Trophoblast cell (in vitro differentiated cells and primary cell): Measurements from ENCODE around the gene TBXAS1.
A peak's percentile ranks its signal among the peaks of the same experiment; 100 is the strongest.

Experiments used
- DNase-seq, 2 donors: peaks; one replicate each; pipeline ENCODE4 v3.0.0-alpha.2; 2016
- H2AFZ ChIP-seq: 2 replicates; pipeline ENCODE4 v1.6.1; 2013; ENCODE audit warnings: low read length, moderate library complexity, mild to moderate bottlenecking; ENCODE audit not compliant: insufficient read depth, poor library complexity
- H2AK5ac ChIP-seq: 2 replicates; pipeline ENCODE4 v1.6.1; 2013; ENCODE audit warnings: mild to moderate bottlenecking, low read length
- H2BK120ac ChIP-seq: 2 replicates; pipeline ENCODE4 v1.6.1; 2013; ENCODE audit warnings: low read length, mild to moderate bottlenecking, moderate library complexity; ENCODE audit not compliant: insufficient read depth, poor library complexity
- H2BK12ac ChIP-seq: 2 replicates; pipeline ENCODE4 v1.6.1; 2013; ENCODE audit warnings: mild to moderate bottlenecking, low read length, moderate library complexity
- H2BK5ac ChIP-seq: 2 replicates; pipeline ENCODE4 v1.6.1; 2013; ENCODE audit warnings: low read length, low read depth, moderate library complexity, mild to moderate bottlenecking; ENCODE audit not compliant: poor library complexity
- H3K14ac ChIP-seq: 2 replicates; pipeline ENCODE4 v1.6.1; 2013; ENCODE audit warnings: mild to moderate bottlenecking, low read length
- H3K18ac ChIP-seq: 2 replicates; pipeline ENCODE4 v1.6.1; 2013; ENCODE audit warnings: mild to moderate bottlenecking, low read length
- H3K23ac ChIP-seq: 2 replicates; pipeline ENCODE4 v1.6.1; 2013; ENCODE audit warnings: low read length
- H3K27ac ChIP-seq: 2 replicates; pipeline ENCODE4 v1.5.1; 2013; ENCODE audit warnings: low read depth, mild to moderate bottlenecking, inconsistent platforms, low read length, moderate library complexity
- H3K27me3 ChIP-seq: 2 replicates; pipeline ENCODE4 v1.6.1; 2013; ENCODE audit warnings: inconsistent platforms, mild to moderate bottlenecking, low read length, moderate library complexity; ENCODE audit not compliant: insufficient read depth
- H3K36me3 ChIP-seq, 2 experiments: 1 replicate in 1 of 2; 2 replicates in 1 of 2; pipeline ENCODE4 v1.6.1; 2013; ENCODE audit warnings: low read length in 2 of 2, mild to moderate bottlenecking in 2 of 2, moderate library complexity in 1 of 2; ENCODE audit not compliant: insufficient read depth in 2 of 2, control insufficient read depth in 1 of 2
- H3K4ac ChIP-seq: 2 replicates; pipeline ENCODE4 v1.6.1; 2013; ENCODE audit warnings: low read depth, mild to moderate bottlenecking, low read length, moderate library complexity
- H3K4me1 ChIP-seq, 2 experiments: 1 replicate in 1 of 2; 2 replicates in 1 of 2; pipeline ENCODE4 v1.6.1; 2013; ENCODE audit warnings: low read length in 2 of 2, mild to moderate bottlenecking in 2 of 2, moderate library complexity in 1 of 2; ENCODE audit not compliant: insufficient read depth in 2 of 2, control insufficient read depth in 1 of 2
- H3K4me2 ChIP-seq: 2 replicates; pipeline ENCODE4 v1.6.1; 2013; ENCODE audit warnings: inconsistent platforms, mild to moderate bottlenecking, low read length, moderate library complexity
- H3K4me3 ChIP-seq: 2 replicates; pipeline ENCODE4 v1.5.1; 2013; ENCODE audit warnings: mild to moderate bottlenecking, low read depth, low read length, inconsistent platforms
- H3K79me1 ChIP-seq: one replicate; pipeline ENCODE4 v1.6.1; 2013; ENCODE audit warnings: low read length
- H3K79me2 ChIP-seq: 2 replicates; pipeline ENCODE4 v1.6.1; 2013; ENCODE audit warnings: low read length, mild to moderate bottlenecking; ENCODE audit not compliant: control insufficient read depth, insufficient read depth, poor library complexity
- H3K9ac ChIP-seq: 2 replicates; pipeline ENCODE4 v1.6.1; 2013; ENCODE audit warnings: mild to moderate bottlenecking, low read length
- H3K9me3 ChIP-seq: 2 replicates; pipeline ENCODE4 v1.6.1; 2013; ENCODE audit warnings: low read depth, mild to moderate bottlenecking, control low read depth, inconsistent platforms, low read length; ENCODE audit not compliant: insufficient read depth
- H4K12ac ChIP-seq: 2 replicates; pipeline ENCODE4 v1.6.1; 2013; ENCODE audit warnings: low read depth, mild to moderate bottlenecking, low read length, moderate library complexity
- H4K8ac ChIP-seq: 2 replicates; pipeline ENCODE4 v1.6.1; 2013; ENCODE audit warnings: low read depth, mild to moderate bottlenecking, low read length, moderate library complexity
- H4K91ac ChIP-seq: one replicate; pipeline ENCODE4 v1.6.1; 2013; ENCODE audit warnings: low read depth, mild to moderate bottlenecking, low read length, moderate library complexity
- WGBS: extraction: QIAGEN DNeasy Blood & Tissue Kit; methylation state at CpG from one replicate; pipeline ENCODE4 v1.1.7; 2013; ENCODE audit warnings: missing lambda C conversion rate; ENCODE audit not compliant: insufficient read length, insufficient coverage; ENCODE audit errors: extremely low coverage; 5-methylcytosine and 5-hydroxymethylcytosine counted together

Gene TBXAS1

GRCh38 chr7:140025814-140026433 lies 196.9 kb downstream of the TBXAS1 start:
- Histone ChIP-seq H2BK5ac (no peak overlapping the region), H3K79me1 (no peaks in the 10 kb centered on the region), H3K36me3 (no peaks in the 10 kb centered on the region), H3K9me3 (no peaks in the 10 kb centered on the region), H3K4ac (no peak overlapping the region), H4K91ac (no peak overlapping the region), H3K23ac (no peak overlapping the region), H3K4me2 (no peak overlapping the region), H3K14ac (no peak overlapping the region), H3K18ac (no peak overlapping the region), H2AFZ (no peak overlapping the region), H3K27me3 (no peaks in the 10 kb centered on the region), H3K9ac (no peak overlapping the region), H3K79me2 (no peaks in the 10 kb centered on the region), H4K8ac (no peak overlapping the region), H2BK12ac (no peak overlapping the region), H3K4me1 (no peaks in the 10 kb centered on the region), H2AK5ac (no peak overlapping the region), H2BK120ac (no peak overlapping the region), H3K27ac (no peak overlapping the region), H4K12ac (no peak overlapping the region), H3K4me3 (no peak overlapping the region)
- WGBS, result no CpG with 5 or more reads among the region's 12 CpGs
- DNase-seq, result no peak

GRCh38 chr7:140026935-140027334 lies 197.9 kb downstream of the TBXAS1 start:
- Histone ChIP-seq H3K14ac (no peak overlapping the region), H2BK120ac (no peak overlapping the region), H3K79me1 (no peaks in the 10 kb centered on the region), H3K18ac (no peak overlapping the region), H3K4ac (no peak overlapping the region), H3K9me3 (no peaks in the 10 kb centered on the region), H3K9ac (no peak overlapping the region), H3K4me2 (no peak overlapping the region), H3K36me3 (no peaks in the 10 kb centered on the region), H2BK5ac (no peak overlapping the region), H3K23ac (peak overlapping the region; percentile 49), H4K91ac (no peak overlapping the region), H4K12ac (no peak overlapping the region), H3K27ac (no peak overlapping the region), H3K27me3 (no peaks in the 10 kb centered on the region), H3K4me3 (no peak overlapping the region), H2AK5ac (no peak overlapping the region), H3K4me1 (no peaks in the 10 kb centered on the region), H3K79me2 (no peaks in the 10 kb centered on the region), H4K8ac (no peak overlapping the region), H2AFZ (no peak overlapping the region), H2BK12ac (no peak overlapping the region)
- WGBS, result no CpG with 5 or more reads among the region's 9 CpGs
- no peak for DNase-seq

GRCh38 chr7:140027858-140028257 lies 198.8 kb downstream of the TBXAS1 start:
- H3K4me1 ChIP-seq, result no peaks in the 10 kb centered on the region
- H2BK12ac ChIP-seq, result no peak overlapping the region
- no peak overlapping the region for H3K23ac ChIP-seq
- H2BK120ac ChIP-seq, result no peak overlapping the region
- no peak overlapping the region for H4K91ac ChIP-seq
- no peak for DNase-seq
- H2BK5ac ChIP-seq, result no peak overlapping the region
- H2AK5ac ChIP-seq, result no peak overlapping the region
- no peak overlapping the region for H2AFZ ChIP-seq
- no peaks in the 10 kb centered on the region for H3K9me3 ChIP-seq
- no peak overlapping the region for H3K18ac ChIP-seq
- no peak overlapping the region for H3K14ac ChIP-seq
- H3K36me3 ChIP-seq, result no peaks in the 10 kb centered on the region
- no peaks in the 10 kb centered on the region for H3K79me2 ChIP-seq
- no peak overlapping the region for H3K4ac ChIP-seq
- no peak overlapping the region for H3K27ac ChIP-seq
- WGBS, result no CpG with 5 or more reads among the region's 9 CpGs
- H3K4me3 ChIP-seq, result no peak overlapping the region
- no peaks in the 10 kb centered on the region for H3K27me3 ChIP-seq
- H3K9ac ChIP-seq, result no peak overlapping the region
- H4K8ac ChIP-seq, result no peak overlapping the region
- H3K79me1 ChIP-seq, result no peaks in the 10 kb centered on the region
- H4K12ac ChIP-seq, result no peak overlapping the region
- no peak overlapping the region for H3K4me2 ChIP-seq

- Histone ChIP-seq H3K27ac (no peak overlapping the region), H3K36me3 (no peaks in the 10 kb centered on the region), H3K79me1 (no peaks in the 10 kb centered on the region), H3K14ac (no peak overlapping the region), H4K91ac (no peak overlapping the region), H3K4me2 (no peak overlapping the region), H2AK5ac (no peak overlapping the region), H3K4me3 (no peak overlapping the region), H3K4ac (no peak overlapping the region), H2BK120ac (no peak overlapping the region), H3K9ac (no peak overlapping the region), H4K8ac (no peak overlapping the region), H3K27me3 (no peaks in the 10 kb centered on the region), H3K4me1 (no peaks in the 10 kb centered on the region), H3K79me2 (no peaks in the 10 kb centered on the region), H2AFZ (no peak overlapping the region), H2BK5ac (no peak overlapping the region), H2BK12ac (no peak overlapping the region), H3K18ac (no peak overlapping the region), H4K12ac (no peak overlapping the region), H3K23ac (no peak overlapping the region), H3K9me3 (no peaks in the 10 kb centered on the region)
- no CpG with 5 or more reads among the region's 4 CpGs for WGBS
- no peak for DNase-seq
Observed at GRCh38 chr7:140028311-140028710, 199.2 kb downstream of the TBXAS1 start.
